Caco-2 (cell line): ENCODE data around the gene LSM3. TPM values are rescaled to one million over a fixed set of nuclear protein-coding genes. Genes with fewer than 3 reads are reported as not detected.

Experiments
- BruUV-seq: library from RNA; stranded (reverse); fragments of 400-500 nt; replicated peaks from 2 replicates; lab custom pipeline; 2021; lab: Mats Ljungman, UMichigan
- CTCF ChIA-PET: fragments of 300-600 bp; sonication (Branson Sonifier 250); formaldehyde crosslinking; loops from one replicate; lab custom pipeline; 2022; ENCODE audit warnings: antibody characterized with exemption; lab: Charles Lee
- POLR2A ChIA-PET: fragments of 300-600 bp; sonication (Branson Sonifier 250); formaldehyde crosslinking; loops from one replicate; lab custom pipeline; 2022; ENCODE audit warnings: antibody characterized with exemption; lab: Charles Lee
- DNase-seq, 2 experiments: peaks; one replicate each; pipeline versions ENCODE4 v3.0.0 to v3.0.0-alpha.2; 2020 to 2022
- H3K27me3 ChIP-seq: replicated peaks from 2 replicates; pipeline ENCODE4 v1.6.0; 2011; ENCODE audit warnings: low read length; ENCODE audit not compliant: control insufficient read depth, insufficient read depth
- H3K36me3 ChIP-seq: 2 replicates; pipeline ENCODE4 v1.5.1; 2011; ENCODE audit warnings: low read length; ENCODE audit not compliant: control insufficient read depth, insufficient read depth
- H3K4me1 ChIP-seq: fragments of 250-450 bp; sonication (Bioruptor Pico); 2 replicates; pipeline ENCODE4 v1.5.1; 2020; ENCODE audit warnings: mild to moderate bottlenecking
- H3K4me3 ChIP-seq: 2 replicates; pipeline ENCODE4 v1.5.1; 2011; ENCODE audit warnings: low read depth, mild to moderate bottlenecking, control low read depth, low read length
- H3K9me3 ChIP-seq: fragments of 250-450 bp; sonication (Bioruptor Pico); 2 replicates; pipeline ENCODE4 v1.5.1; 2020; ENCODE audit warnings: mild to moderate bottlenecking, moderate library complexity
- H3K27ac Mint-ChIP-seq: one replicate; pipeline ENCODE4 v1.8.0; 2022; ENCODE audit warnings: mixed read lengths; ENCODE audit not compliant: unreplicated experiment
- H3K27me3 Mint-ChIP-seq: one replicate; pipeline ENCODE4 v1.8.0; 2022; ENCODE audit warnings: mixed read lengths; ENCODE audit not compliant: insufficient read depth, unreplicated experiment
- H3K36me3 Mint-ChIP-seq: one replicate; pipeline ENCODE4 v1.8.0; 2022; ENCODE audit warnings: mild to moderate bottlenecking, mixed read lengths; ENCODE audit not compliant: insufficient read depth, unreplicated experiment
- H3K4me1 Mint-ChIP-seq: one replicate; pipeline ENCODE4 v1.8.0; 2022; ENCODE audit warnings: low read depth, mixed read lengths; ENCODE audit not compliant: unreplicated experiment
- H3K4me3 Mint-ChIP-seq: one replicate; pipeline ENCODE4 v1.8.0; 2022; ENCODE audit warnings: mild to moderate bottlenecking, moderate library complexity, mixed read lengths; ENCODE audit not compliant: unreplicated experiment
- H3K9me3 Mint-ChIP-seq: one replicate; pipeline ENCODE4 v1.8.0; 2022; ENCODE audit warnings: mixed read lengths; ENCODE audit not compliant: unreplicated experiment
- CTCF ChIP-seq, 2 experiments: fragments of 200-600 bp in 1 of 2; IDR thresholded peaks; 1 replicate in 1 of 2; 2 replicates in 1 of 2; pipeline versions ENCODE4 v1.5.1 to v1.8.0; 2011 to 2022; ENCODE audit warnings: antibody characterized with exemption in 1 of 2, control low read depth in 1 of 2, inconsistent platforms in 1 of 2, low read depth in 1 of 2, low read length in 1 of 2, mild to moderate bottlenecking in 1 of 2, moderate library complexity in 1 of 2; ENCODE audit not compliant: insufficient read depth in 1 of 2, severe bottlenecking in 1 of 2, unreplicated experiment in 1 of 2
- intact Hi-C: fragments of 100-400 bp; cut with micrococcal nuclease; formaldehyde crosslinking; loops from one replicate; pipeline ENCODE4 v1.10.0; 2022; ENCODE audit not compliant: unreplicated experiment
- total RNA-seq: library from RNA; stranded (reverse); gene quantifications from 2 replicates; pipeline ENCODE4 v1.2.3, GENCODE V29; 2022

LSM3 gene
- total RNA-seq, 1 experiment from 2014 or later: 20.5 TPM

- BruUV-seq: no TSS peak
- H3K36me3 Mint-ChIP-seq: peaks cover 24% of the 10 kb centered on the region
Measured at GRCh38 chr3:14139771-14140170, 38.8 kb upstream of the LSM3 start.

GRCh38 chr3:14140668-14141067 lies 37.9 kb upstream of the LSM3 start:
- TF ChIP-seq CTCF (IDR thresholded peaks at IDR 0.05; ENCODE audit: insufficient read depth in 1 of 2, low read depth in 1 of 2, low read length in 1 of 2, severe bottlenecking in 1 of 2, unreplicated experiment in 1 of 2): no peak
- Histone ChIP-seq H3K36me3 (peaks cover 2% of the 10 kb centered on the region; the same call in 1 of the 2 replicates), H3K27me3 (no peaks in the 10 kb centered on the region), H3K4me1 (peaks cover 26% of the 10 kb centered on the region), H3K4me3 (no peak overlapping the region), H3K9me3 (no peaks in the 10 kb centered on the region)
- Mint-ChIP-seq H3K36me3 (peaks cover 28% of the 10 kb centered on the region), H3K27ac (no peak overlapping the region), H3K27me3 (no peaks in the 10 kb centered on the region), H3K4me3 (no peak overlapping the region), H3K9me3 (no peaks in the 10 kb centered on the region), H3K4me1 (peaks cover 14% of the 10 kb centered on the region)
- no TSS peak for BruUV-seq
- POLR2A ChIA-PET: no interaction called here
- DNase-seq: no peak
- CTCF ChIA-PET: no interaction called here
- intact Hi-C loops: no loop called here

More at GRCh38 chr3:14139771-14140170, 38.8 kb upstream of the LSM3 start:
- POLR2A ChIA-PET: no interaction called here
- Mint-ChIP-seq H3K4me1 (peaks cover 7% of the 10 kb centered on the region), H3K27ac (no peak overlapping the region), H3K4me3 (no peak overlapping the region), H3K9me3 (no peaks in the 10 kb centered on the region), H3K27me3 (no peaks in the 10 kb centered on the region)
- TF ChIP-seq CTCF (IDR thresholded peaks at IDR 0.05; ENCODE audit: insufficient read depth in 1 of 2, low read depth in 1 of 2, low read length in 1 of 2, severe bottlenecking in 1 of 2, unreplicated experiment in 1 of 2): no peak
- peaks cover 20% of the 10 kb centered on the region for H3K4me1 ChIP-seq
- peak in 1 of 2 experiments; percentile 6 for DNase-seq
- intact Hi-C loops: no loop called here
- H3K36me3 ChIP-seq: peaks cover 3% of the 10 kb centered on the region; the same call in 1 of the 2 replicates
- no peaks in the 10 kb centered on the region for H3K27me3 ChIP-seq
- no peak overlapping the region for H3K4me3 ChIP-seq
- CTCF ChIA-PET: no interaction called here
- H3K9me3 ChIP-seq: no peaks in the 10 kb centered on the region

- H3K27me3 Mint-ChIP-seq: no peaks in the 10 kb centered on the region
- H3K27ac Mint-ChIP-seq: no peak overlapping the region
- peaks cover 28% of the 10 kb centered on the region for H3K36me3 Mint-ChIP-seq
- TF ChIP-seq CTCF (IDR thresholded peaks at IDR 0.05; ENCODE audit: insufficient read depth in 1 of 2, low read depth in 1 of 2, low read length in 1 of 2, severe bottlenecking in 1 of 2, unreplicated experiment in 1 of 2): no peak
- peak in 1 of 2 experiments; percentile 4 for DNase-seq
- no peaks in the 10 kb centered on the region for H3K9me3 Mint-ChIP-seq
- intact Hi-C loops: no loop called here
- H3K36me3 ChIP-seq: peaks cover 2% of the 10 kb centered on the region; the same call in 1 of the 2 replicates
- no peak overlapping the region for H3K4me3 ChIP-seq
- BruUV-seq: no TSS peak
- no peak overlapping the region for H3K4me3 Mint-ChIP-seq
- H3K4me1 ChIP-seq: peaks cover 26% of the 10 kb centered on the region
- ChIA-PET CTCF (no interaction called here), POLR2A (no interaction called here)
- no peaks in the 10 kb centered on the region for H3K27me3 ChIP-seq
- H3K4me1 Mint-ChIP-seq: peaks cover 14% of the 10 kb centered on the region
- no peaks in the 10 kb centered on the region for H3K9me3 ChIP-seq
Measured at GRCh38 chr3:14141144-14141543, 37.5 kb upstream of the LSM3 start.
